Activated CD8-positive, alpha-beta memory T cell treated with anti-CD3 and anti-CD28 coated beads, Interleukin-2, amount 50 U/mL, for 4 hours (primary cell): ENCODE measurements around the gene IL23R.

ENCODE experiments used
- DNase-seq: peaks from one replicate; pipeline ENCODE4 v3.0.0-alpha.2; 2020

Gene IL23R

GRCh38 chr1:67149179-67149770, 17.0 kb upstream of the IL23R start:
- DNase-seq: peak; percentile 56

DNA sequence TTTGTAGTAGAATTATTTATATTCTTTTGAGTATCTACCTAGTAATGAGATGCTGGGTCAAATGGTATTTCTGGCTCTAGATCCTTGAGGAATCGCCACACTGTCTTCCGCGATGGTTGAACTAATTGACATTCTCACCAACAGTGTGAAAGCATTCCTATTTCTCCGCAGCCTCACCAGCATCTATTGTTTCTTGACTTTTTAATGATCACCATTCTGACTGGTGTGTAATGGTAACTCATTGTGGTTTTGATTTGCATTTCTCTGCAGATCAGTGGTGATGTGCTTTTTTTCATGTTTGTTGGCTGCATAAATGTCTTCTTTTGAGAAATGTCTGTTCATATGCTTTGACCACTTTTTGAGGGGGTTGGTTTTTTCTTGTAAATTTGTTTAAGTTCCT, 15.3 kb upstream of the IL23R start:
- DNase-seq: no peak

DNA sequence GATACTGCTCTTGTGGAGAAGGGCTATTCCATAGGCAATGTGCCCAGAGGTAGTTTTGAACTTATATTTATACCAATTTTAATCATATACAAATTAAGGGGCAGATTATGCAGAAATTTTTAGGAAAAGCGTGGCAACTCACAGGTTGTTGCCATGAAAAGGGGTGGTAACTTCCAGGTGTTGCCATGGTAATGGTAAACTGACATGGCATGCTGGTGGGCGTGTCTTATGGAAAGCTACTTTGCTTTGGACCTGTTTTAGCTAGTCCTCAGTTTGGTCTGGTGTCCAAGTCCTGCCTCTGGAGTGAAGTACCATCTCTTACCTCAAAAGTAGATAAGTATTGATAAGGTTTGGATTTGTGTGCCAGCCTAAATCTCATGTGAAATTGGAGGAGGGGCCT, 7.9 kb upstream of the IL23R start:
- DNase-seq: no peak

GRCh38 chr1:67159233-67159632, 7.0 kb upstream of the IL23R start:
- no peak for DNase-seq

GRCh38 chr1:67162954-67163353, 3.3 kb upstream of the IL23R start:
- DNase-seq: no peak

DNA sequence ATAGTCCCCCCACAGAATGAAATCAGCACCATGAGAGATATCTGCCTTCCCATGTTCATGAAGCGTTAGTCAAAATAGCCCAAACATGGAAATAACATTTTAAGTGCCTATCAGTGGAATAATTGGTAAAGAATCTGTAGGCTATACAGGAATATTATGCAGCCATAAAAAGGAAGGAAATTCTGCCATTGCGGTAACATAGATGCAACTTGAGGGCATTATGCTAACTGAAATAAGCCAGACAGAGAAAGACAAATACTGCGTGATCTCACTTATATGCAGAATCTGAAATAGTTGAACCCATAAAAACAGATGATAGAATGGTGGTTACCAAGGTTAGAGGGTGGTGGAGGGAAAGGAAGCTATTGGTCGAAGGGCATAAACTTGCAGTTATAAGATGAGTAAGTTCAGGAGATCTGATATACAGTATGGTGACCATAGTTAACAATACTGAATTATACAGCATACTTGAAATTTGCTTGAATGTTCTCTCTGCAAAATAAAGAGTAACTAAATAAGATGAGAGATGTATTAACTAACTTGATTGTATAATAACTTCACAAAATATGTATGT, 699 bp upstream of the IL23R start:
- DNase-seq: no peak

DNA sequence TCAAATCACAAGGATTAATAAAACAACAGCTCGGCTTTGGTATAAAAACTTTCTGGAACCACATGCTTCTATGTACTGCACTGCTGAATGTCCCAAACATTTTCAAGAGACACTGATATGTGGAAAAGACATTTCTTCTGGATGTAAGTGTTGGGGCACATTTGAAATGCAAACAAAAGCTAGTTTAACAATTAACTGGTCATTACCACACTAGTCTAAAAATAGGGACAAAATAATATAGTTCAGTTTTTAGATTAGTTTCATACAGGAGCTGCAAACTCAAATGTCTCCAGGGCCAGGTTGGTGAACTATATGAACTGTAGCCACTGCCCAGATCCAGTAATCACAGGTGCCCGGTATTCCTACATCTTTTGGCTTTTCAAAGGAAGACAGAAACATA, 3.2 kb downstream of the IL23R start:
- no peak for DNase-seq

DNA sequence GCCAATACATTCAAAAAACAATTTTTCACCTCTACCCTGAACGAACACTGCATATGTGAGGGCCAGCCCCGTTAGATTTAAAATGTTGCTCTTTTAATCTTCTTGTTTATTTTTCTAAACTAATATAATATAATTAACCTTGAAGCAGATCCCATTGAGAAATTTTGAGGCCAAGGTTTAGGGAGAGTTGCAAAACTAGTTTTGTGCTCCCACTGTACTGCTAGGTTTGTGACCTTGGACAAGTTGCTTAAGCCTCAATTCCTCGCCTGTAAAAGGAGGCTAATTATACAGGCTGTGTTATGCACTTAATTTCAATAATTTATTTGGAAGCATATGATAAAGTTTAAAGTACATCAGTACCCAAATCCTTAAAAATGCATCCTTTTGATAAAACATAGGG, 3.7 kb downstream of the IL23R start:
- DNase-seq: no peak

GRCh38 chr1:67170751-67171573, 4.7 kb downstream of the IL23R start:
- DNase-seq: no peak

- DNase-seq: no peak
Measured at GRCh38 chr1:67171574-67171955, 5.3 kb downstream of the IL23R start.

DNA sequence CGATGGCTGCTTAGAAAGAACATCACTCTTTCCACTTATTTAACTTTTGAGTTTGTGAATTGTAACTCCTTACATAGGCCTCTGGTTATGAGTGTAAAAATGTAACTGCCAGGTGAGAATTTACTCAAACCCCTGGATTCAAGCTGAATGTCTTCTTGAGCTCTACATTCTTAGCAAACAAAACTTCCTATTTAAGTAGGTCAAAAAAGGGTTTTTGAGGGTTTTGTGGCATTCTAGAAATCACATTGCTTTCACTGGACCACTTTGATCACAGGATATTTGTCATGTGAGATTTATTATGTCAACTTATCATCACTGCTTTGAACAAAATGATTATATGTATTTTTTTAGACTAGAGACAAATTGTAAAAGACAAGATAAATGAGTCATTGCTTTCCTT, 5.7 kb downstream of the IL23R start:
- no peak for DNase-seq

- no peak for DNase-seq
Measured at GRCh38 chr1:67173988-67174387, 7.7 kb downstream of the IL23R start.

DNA sequence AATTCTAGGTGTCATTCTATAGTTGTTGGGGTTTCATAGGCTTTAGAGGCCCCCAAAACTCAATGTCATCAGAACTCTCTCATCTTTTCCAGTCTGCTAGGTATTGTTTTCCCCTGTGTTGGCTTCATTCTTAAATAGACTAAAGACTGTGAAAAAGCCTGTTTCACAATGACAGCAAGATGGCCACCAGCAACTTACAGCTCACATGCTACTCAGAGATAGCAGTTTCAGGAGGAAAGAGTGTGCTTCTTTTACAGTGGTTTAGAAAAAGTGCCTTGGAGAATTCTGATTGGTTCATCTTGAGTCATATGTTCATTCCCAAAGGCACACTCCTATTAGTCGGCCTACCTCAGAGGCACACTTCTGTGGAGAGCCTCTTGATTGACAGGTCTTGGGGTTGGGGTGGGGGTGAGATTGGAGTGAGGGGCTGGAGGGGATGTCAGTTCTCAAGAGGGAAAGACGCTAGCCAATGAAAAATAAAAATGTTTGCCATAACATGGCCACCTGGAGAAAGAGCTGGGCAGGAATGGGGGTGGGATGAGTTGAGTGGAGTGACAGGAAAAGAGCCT, 8.5 kb downstream of the IL23R start:
- DNase-seq: no peak

DNA sequence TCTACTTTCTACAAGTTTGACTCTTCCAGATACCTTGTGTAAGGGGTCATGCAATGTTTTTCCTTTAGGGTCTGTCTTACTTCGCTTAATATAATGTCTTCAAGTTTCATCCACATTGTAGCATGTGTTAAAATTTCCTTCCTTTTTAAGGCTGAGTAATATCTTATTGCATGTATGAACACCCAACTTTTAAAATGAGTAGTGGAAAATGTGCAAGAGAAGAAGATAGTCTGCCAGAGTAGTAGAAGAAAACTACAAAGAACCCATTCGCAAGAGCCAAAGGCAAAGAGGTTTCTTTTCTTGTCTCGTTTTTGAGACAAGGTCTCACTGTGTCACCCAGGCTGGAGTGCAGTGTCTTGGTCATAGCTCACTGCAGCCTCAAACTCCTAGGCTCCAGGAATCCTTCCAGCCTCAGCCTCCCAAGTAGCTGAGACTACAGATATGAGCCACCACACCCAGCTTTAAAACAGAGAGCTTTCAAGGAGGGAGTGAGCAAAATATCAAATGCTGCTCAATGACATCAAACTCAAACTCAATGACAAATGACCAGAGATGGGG, 9.4 kb downstream of the IL23R start:
- DNase-seq: no peak

- no peak for DNase-seq
Measured at GRCh38 chr1:67184838-67185421, 18.7 kb downstream of the IL23R start.

GRCh38 chr1:67188137-67188536, 21.9 kb downstream of the IL23R start:
- no peak for DNase-seq

GRCh38 chr1:67189953-67190352, 23.7 kb downstream of the IL23R start:
- DNase-seq: no peak

GRCh38 chr1:67190410-67190809, 24.2 kb downstream of the IL23R start:
- DNase-seq: no peak

DNA sequence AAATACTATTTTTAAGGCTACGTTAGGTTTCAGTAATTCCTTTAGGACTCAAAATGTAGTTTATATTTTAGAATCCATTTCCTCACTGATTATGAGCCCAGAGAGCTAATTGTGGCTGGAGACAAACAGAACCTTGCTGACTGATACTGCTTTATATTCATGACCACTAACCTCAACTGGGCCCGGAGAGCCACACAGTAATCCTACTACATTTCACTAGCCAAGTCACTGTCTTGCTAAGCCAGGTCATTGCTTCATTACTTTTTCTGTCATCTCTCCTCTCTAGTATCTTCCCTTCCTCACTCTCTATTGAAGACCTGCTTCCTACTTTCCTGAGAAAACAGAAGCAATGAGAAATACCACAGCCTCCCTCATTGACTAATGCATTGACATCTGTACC, 24.7 kb downstream of the IL23R start:
- DNase-seq: no peak

GRCh38 chr1:67191668-67192520, 25.6 kb downstream of the IL23R start:
- DNase-seq: no peak

GRCh38 chr1:67192902-67193301, 26.6 kb downstream of the IL23R start:
- DNase-seq: no peak

GRCh38 chr1:67193704-67194103, 27.4 kb downstream of the IL23R start:
- no peak for DNase-seq
